Lung (tissue), 12 donors: ENCODE measurements around the gene ADGRA1. TPM values are rescaled to one million over a fixed set of nuclear protein-coding genes. Genes with fewer than 3 reads are reported as not detected.

ENCODE experiments used
- ATAC-seq: fragments of 200-7000 bp; cut with Tn5 transposase; one replicate; pipeline ENCODE4 v1.9.1; 2020; ENCODE audit warnings: moderate number of reproducible peaks; ENCODE audit not compliant: insufficient read depth, low FRiP score
- DNase-seq, 3 donors: peaks; one replicate each; pipeline ENCODE4 v3.0.0-alpha.2; 2013 to 2017
- H3K27ac ChIP-seq, 2 donors: one replicate each; pipeline ENCODE4 v1.5.1; 2013; ENCODE audit warnings: mild to moderate bottlenecking in 2 of 2, moderate library complexity in 2 of 2, control low read depth in 1 of 2, inconsistent platforms in 1 of 2, low read depth in 1 of 2, low read length in 1 of 2
- H3K27me3 ChIP-seq, 3 donors: one replicate each; pipeline ENCODE4 v1.5.1; 2013; ENCODE audit warnings: low read length in 2 of 3; ENCODE audit not compliant: control insufficient read depth in 3 of 3, insufficient read depth in 3 of 3
- H3K36me3 ChIP-seq, 4 donors: one replicate each; pipeline ENCODE4 v1.5.1; 2013; ENCODE audit warnings: low read length in 4 of 4, mild to moderate bottlenecking in 1 of 4, moderate library complexity in 1 of 4; ENCODE audit not compliant: control insufficient read depth in 4 of 4, insufficient read depth in 4 of 4
- H3K4me1 ChIP-seq, 5 donors: one replicate each; pipeline ENCODE4 v1.5.1; 2013; ENCODE audit warnings: low read length in 5 of 5, mild to moderate bottlenecking in 2 of 5, moderate library complexity in 1 of 5; ENCODE audit not compliant: control insufficient read depth in 5 of 5, insufficient read depth in 5 of 5
- H3K4me3 ChIP-seq: one replicate; pipeline ENCODE4 v1.5.1; 2013; ENCODE audit warnings: mild to moderate bottlenecking, control low read depth, moderate library complexity
- H3K9ac ChIP-seq, 2 donors: one replicate each; pipeline ENCODE4 v1.5.1; 2013; ENCODE audit warnings: low read length in 2 of 2, control low read depth in 1 of 2; ENCODE audit not compliant: insufficient read depth in 1 of 2
- H3K9me3 ChIP-seq, 4 donors: one replicate each; pipeline ENCODE4 v1.5.1; 2013; ENCODE audit warnings: low read length in 3 of 4, mild to moderate bottlenecking in 1 of 4, moderate library complexity in 1 of 4; ENCODE audit not compliant: control insufficient read depth in 4 of 4, insufficient read depth in 3 of 4
- WGBS, 2 donors: extraction: QIAGEN DNeasy Blood & Tissue Kit; methylation state at CpG; one replicate each; pipeline ENCODE4 v1.1.7; 2013; 5-methylcytosine and 5-hydroxymethylcytosine counted together
- polyA plus RNA-seq, 2 donors: library from polyadenylated mRNA; stranded (reverse); fragments of 200-250 nt; gene quantifications; one replicate each; pipeline ENCODE4 v1.2.1, GENCODE V29; 2013
- total RNA-seq, 2 donors: library from RNA; depleted of rRNA in 1 of 2; stranded (reverse); fragments of >200 nt in 1 of 2; gene quantifications; one replicate each; pipeline ENCODE4 v1.2.1, GENCODE V29; 2014 to 2021
- TF ChIP-seq, protein P1 (sequence below): IDR thresholded peaks from 2 replicates; pipeline ENCODE4 v1.5.1; 2012; ENCODE audit warnings: mild to moderate bottlenecking; ENCODE audit errors: control extremely low read depth, extremely low read depth
- donor health status: control.
- donor health status: control.
- donor health status: Bipolar disorder and iron deficiency.
- donor health status: healthy.
- donor health status: DM: yes; HTN: yes; CAD: no.

The ADGRA1 gene
- total and polyA plus RNA-seq, 4 donors = 0.05 to 1.3 (median 0.20) TPM

DNA sequence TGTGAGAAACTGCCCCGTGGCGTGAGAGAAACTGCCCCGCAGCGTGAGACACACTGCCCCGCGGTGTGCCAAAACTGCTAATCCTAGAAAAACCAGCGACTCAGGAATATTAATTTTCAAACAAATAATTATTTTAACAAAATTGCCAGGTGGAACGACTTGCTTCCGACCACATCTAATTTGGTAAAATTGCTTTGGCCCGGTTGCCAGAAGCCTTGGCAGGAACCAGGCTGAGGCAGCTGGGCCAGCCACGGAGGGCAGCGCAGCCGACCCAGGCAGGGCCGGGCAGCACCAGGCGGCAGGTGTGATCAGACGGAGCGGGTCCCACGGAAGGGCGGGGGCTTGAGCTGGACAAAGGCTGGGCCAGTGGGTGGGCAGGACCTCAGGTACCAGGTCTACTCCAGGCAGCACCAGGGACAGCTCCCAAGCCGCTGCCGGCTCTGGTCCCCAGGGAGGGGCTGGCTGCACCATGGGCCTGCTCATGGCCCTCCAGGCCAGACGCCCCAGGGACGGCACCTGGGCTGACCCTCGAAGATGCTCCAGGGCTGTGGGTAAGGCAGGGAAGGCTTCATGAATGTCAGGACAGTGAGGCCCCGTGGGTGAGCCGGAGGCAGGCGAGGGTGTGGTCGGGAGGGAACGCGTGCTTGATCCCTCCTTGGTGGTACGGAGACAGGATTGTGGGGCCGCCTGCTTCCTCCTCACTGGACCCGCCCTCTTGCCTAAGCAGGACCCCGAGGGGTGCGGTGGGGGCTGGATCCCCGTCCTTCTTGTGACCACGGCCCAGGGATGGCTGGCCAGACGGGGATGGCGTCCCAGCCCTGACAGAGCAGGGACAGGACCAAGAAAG, 7.7 kb upstream of the ADGRA1 start:
- WGBS, 2 donors = 66% methylated on average over 38 to 39 of the region's 39 CpGs
- H3K9me3 ChIP-seq = peaks cover 0 to under 1% (median 0%) of the 10 kb centered on the region in 4 donors
- H3K4me1 ChIP-seq = no peaks in the 10 kb centered on the region
- ATAC-seq (no peak), DNase-seq (peak in 1 of 3 donors; percentile 28)
- H3K27ac ChIP-seq = no peak overlapping the region
- no peaks in the 10 kb centered on the region for H3K36me3 ChIP-seq
- H3K9ac ChIP-seq = no peak overlapping the region
- peaks cover 0 to 8% (median 6%) of the 10 kb centered on the region in 3 donors for H3K27me3 ChIP-seq
- TF ChIP-seq, protein P1, sequence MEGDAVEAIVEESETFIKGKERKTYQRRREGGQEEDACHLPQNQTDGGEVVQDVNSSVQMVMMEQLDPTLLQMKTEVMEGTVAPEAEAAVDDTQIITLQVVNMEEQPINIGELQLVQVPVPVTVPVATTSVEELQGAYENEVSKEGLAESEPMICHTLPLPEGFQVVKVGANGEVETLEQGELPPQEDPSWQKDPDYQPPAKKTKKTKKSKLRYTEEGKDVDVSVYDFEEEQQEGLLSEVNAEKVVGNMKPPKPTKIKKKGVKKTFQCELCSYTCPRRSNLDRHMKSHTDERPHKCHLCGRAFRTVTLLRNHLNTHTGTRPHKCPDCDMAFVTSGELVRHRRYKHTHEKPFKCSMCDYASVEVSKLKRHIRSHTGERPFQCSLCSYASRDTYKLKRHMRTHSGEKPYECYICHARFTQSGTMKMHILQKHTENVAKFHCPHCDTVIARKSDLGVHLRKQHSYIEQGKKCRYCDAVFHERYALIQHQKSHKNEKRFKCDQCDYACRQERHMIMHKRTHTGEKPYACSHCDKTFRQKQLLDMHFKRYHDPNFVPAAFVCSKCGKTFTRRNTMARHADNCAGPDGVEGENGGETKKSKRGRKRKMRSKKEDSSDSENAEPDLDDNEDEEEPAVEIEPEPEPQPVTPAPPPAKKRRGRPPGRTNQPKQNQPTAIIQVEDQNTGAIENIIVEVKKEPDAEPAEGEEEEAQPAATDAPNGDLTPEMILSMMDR = no peak
- no peak overlapping the region for H3K4me3 ChIP-seq

DNA sequence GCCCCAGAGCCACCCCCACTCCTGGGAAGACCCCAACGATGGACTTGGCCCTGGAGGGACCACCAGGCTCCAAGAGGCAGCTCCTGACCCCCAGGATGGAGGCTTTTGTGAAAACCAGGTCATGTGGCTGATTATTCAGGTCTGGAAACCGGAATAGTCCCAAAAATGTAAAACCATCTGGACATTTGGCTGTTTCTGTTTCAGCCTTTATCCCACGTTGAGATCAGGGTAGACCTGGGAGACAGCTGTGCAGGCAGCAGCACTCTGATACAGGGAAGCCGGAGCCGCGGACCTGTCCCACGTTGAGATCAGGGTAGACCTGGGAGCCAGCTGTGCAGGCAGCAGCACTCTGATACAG, 7.1 kb upstream of the ADGRA1 start:
- no peak for ATAC-seq
- DNase-seq = no peak
- Histone ChIP-seq H3K27me3 (peaks cover under 1 to 12% (median 6%) of the 10 kb centered on the region in 3 donors), H3K27ac (no peak overlapping the region), H3K36me3 (no peaks in the 10 kb centered on the region), H3K9me3 (no peaks in the 10 kb centered on the region), H3K9ac (no peak overlapping the region), H3K4me3 (no peak overlapping the region), H3K4me1 (no peaks in the 10 kb centered on the region)
- 78 to 86% methylated on average over 7 of the region's 7 CpGs for WGBS, 2 donors
- TF ChIP-seq, protein P1 = no peak

DNA sequence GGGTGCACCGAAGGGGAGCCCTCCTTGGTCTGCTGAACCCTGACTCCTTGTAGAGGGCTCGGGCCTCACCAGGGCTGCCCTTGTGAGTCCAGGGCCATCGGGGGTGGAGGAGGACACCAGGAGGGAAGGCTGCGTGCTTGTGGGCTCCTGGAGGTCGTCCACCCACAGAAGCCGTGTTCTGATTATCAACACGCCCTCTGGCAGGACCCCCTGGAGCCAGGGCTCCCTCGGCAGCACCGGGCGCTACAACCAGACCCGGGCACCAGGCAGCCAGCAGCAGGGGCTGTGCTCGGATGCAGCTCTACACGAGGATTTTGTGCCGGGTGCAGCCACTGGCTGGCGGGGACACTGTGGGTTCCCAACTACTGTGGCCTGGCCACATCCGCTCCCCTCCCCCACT, 6.1 kb upstream of the ADGRA1 start:
- Histone ChIP-seq H3K9ac (no peak overlapping the region), H3K27ac (no peak overlapping the region), H3K27me3 (peaks cover 6 to 18% (median 10%) of the 10 kb centered on the region in 3 donors), H3K4me3 (no peak overlapping the region), H3K4me1 (no peaks in the 10 kb centered on the region), H3K36me3 (no peaks in the 10 kb centered on the region), H3K9me3 (peaks cover 0 to 2% (median 0%) of the 10 kb centered on the region in 4 donors)
- no peak for ATAC-seq
- TF ChIP-seq, protein P1 = no peak
- DNase-seq = no peak
- 88 to 92% methylated on average over 16 of the region's 16 CpGs for WGBS, 2 donors
